Activated naive CD8-positive, alpha-beta T cell treated with anti-CD3 and anti-CD28 coated beads, Interleukin-2, amount 10 ng/mL, durations not matched to agents 7 days and 5 days (primary cell): ENCODE measurements around the gene HDAC4. TPM values are rescaled to one million over a fixed set of nuclear protein-coding genes. Genes with fewer than 3 reads are reported as not detected.
"Not testable (repeated sequence)": the region's sequence is repeated elsewhere in the genome, so short reads cannot be mapped to it uniquely, and the experiment has no call there.

Source experiments
- ATAC-seq: fragments of 150-1000 bp; cut with Tn5 transposase; one replicate; pipeline ENCODE4 v1.10.0; 2021; ENCODE audit warnings: low read depth, moderate library complexity
- POLR2A ChIA-PET: fragments of 350-600 bp; sonication (Branson Sonifier 250); formaldehyde crosslinking; loops from one replicate; lab custom pipeline; 2021; ENCODE audit warnings: antibody characterized with exemption; lab: Charles Lee
- DNase-seq: peaks from one replicate; pipeline ENCODE4 v3.0.0; 2021
- H3K27ac Mint-ChIP-seq: one replicate; pipeline ENCODE4 v1.8.0; 2022; ENCODE audit warnings: mild to moderate bottlenecking, mixed read lengths
- H3K27me3 Mint-ChIP-seq: one replicate; pipeline ENCODE4 v1.8.0; 2022; ENCODE audit warnings: mild to moderate bottlenecking, moderate library complexity, mixed read lengths
- H3K36me3 Mint-ChIP-seq: one replicate; pipeline ENCODE4 v1.8.0; 2021; ENCODE audit warnings: mild to moderate bottlenecking, mixed read lengths
- H3K4me1 Mint-ChIP-seq: one replicate; pipeline ENCODE4 v1.8.0; 2021; ENCODE audit warnings: mixed read lengths
- H3K4me3 Mint-ChIP-seq: one replicate; pipeline ENCODE4 v1.8.0; 2022; ENCODE audit warnings: mild to moderate bottlenecking, moderate library complexity, mixed read lengths
- H3K9me3 Mint-ChIP-seq: one replicate; pipeline ENCODE4 v1.8.0; 2021; ENCODE audit warnings: mixed read lengths
- total RNA-seq, 2 experiments: library from RNA; stranded (reverse); gene quantifications; one replicate each; pipeline ENCODE4 v1.2.3, GENCODE V29; 2021

The HDAC4 gene
- total RNA-seq, 2 experiments from 2014 or later, result 54.0 to 57.4 TPM

GRCh38 chr2:239073745-239074530 lies 326.9 kb downstream of the HDAC4 start:
- ATAC-seq, result no peak
- no peaks in the 10 kb centered on the region for H3K4me1 Mint-ChIP-seq
- H3K4me3 Mint-ChIP-seq, result no peak overlapping the region
- no peak for DNase-seq
- POLR2A ChIA-PET, result no interaction called here
- no peaks in the 10 kb centered on the region for H3K9me3 Mint-ChIP-seq
- no peaks in the 10 kb centered on the region for H3K27me3 Mint-ChIP-seq
- peaks cover 11% of the 10 kb centered on the region for H3K36me3 Mint-ChIP-seq
- no peak overlapping the region for H3K27ac Mint-ChIP-seq

- Mint-ChIP-seq H3K27ac (no peak overlapping the region), H3K27me3 (no peaks in the 10 kb centered on the region), H3K4me1 (no peaks in the 10 kb centered on the region), H3K36me3 (peaks cover 13% of the 10 kb centered on the region), H3K9me3 (no peaks in the 10 kb centered on the region), H3K4me3 (no peak overlapping the region)
- POLR2A ChIA-PET, result no interaction called here
- ATAC-seq (no peak), DNase-seq (no peak)
These were observed 327.6 kb downstream of the HDAC4 start for GRCh38 chr2:239073270-239073669.

GRCh38 chr2:239072786-239073185 lies 328.0 kb downstream of the HDAC4 start:
- DNase-seq, result no peak
- Mint-ChIP-seq H3K4me3 (no peak overlapping the region), H3K9me3 (no peaks in the 10 kb centered on the region), H3K36me3 (peaks cover 14% of the 10 kb centered on the region), H3K27me3 (no peaks in the 10 kb centered on the region), H3K27ac (no peak overlapping the region), H3K4me1 (no peaks in the 10 kb centered on the region)
- no peak for ATAC-seq
- POLR2A ChIA-PET, result interaction anchor here (0.6 kb wide), 1 partner anchor 17 kb away, joined by 3 read pairs; no protein-coding TSS in a partner anchor

- H3K9me3 Mint-ChIP-seq, result no peaks in the 10 kb centered on the region
- peaks cover 14% of the 10 kb centered on the region for H3K36me3 Mint-ChIP-seq
- no peaks in the 10 kb centered on the region for H3K4me1 Mint-ChIP-seq
- POLR2A ChIA-PET, result no interaction called here
- no peak overlapping the region for H3K27ac Mint-ChIP-seq
- DNase-seq (no peak), ATAC-seq (no peak)
- H3K27me3 Mint-ChIP-seq, result no peaks in the 10 kb centered on the region
- no peak overlapping the region for H3K4me3 Mint-ChIP-seq
These were observed 330.4 kb downstream of the HDAC4 start for GRCh38 chr2:239070466-239070865.

- H3K4me3 Mint-ChIP-seq, H3K27me3 Mint-ChIP-seq, DNase-seq, H3K27ac Mint-ChIP-seq, H3K4me1 Mint-ChIP-seq, H3K9me3 Mint-ChIP-seq, POLR2A ChIA-PET: not testable (repeated sequence)
- peaks cover 14% of the 10 kb centered on the region for H3K36me3 Mint-ChIP-seq
- ATAC-seq, result peak; percentile 60
These were observed 331.2 kb downstream of the HDAC4 start for GRCh38 chr2:239069362-239070333.

- no peak overlapping the region for H3K4me3 Mint-ChIP-seq
- no peaks in the 10 kb centered on the region for H3K4me1 Mint-ChIP-seq
- no peak for DNase-seq
- no peak for ATAC-seq
- no peak overlapping the region for H3K27ac Mint-ChIP-seq
- H3K27me3 Mint-ChIP-seq, result no peaks in the 10 kb centered on the region
- H3K9me3 Mint-ChIP-seq, result no peaks in the 10 kb centered on the region
- peaks cover 12% of the 10 kb centered on the region for H3K36me3 Mint-ChIP-seq
- POLR2A ChIA-PET, result no interaction called here
These were observed 332.4 kb downstream of the HDAC4 start for GRCh38 chr2:239068411-239068810.

GRCh38 chr2:239067196-239067865 lies 333.5 kb downstream of the HDAC4 start:
- H3K4me3 Mint-ChIP-seq, result no peak overlapping the region
- no peaks in the 10 kb centered on the region for H3K4me1 Mint-ChIP-seq
- POLR2A ChIA-PET, result no interaction called here
- H3K27ac Mint-ChIP-seq, result no peak overlapping the region
- ATAC-seq, result no peak
- no peaks in the 10 kb centered on the region for H3K27me3 Mint-ChIP-seq
- peaks cover 12% of the 10 kb centered on the region for H3K36me3 Mint-ChIP-seq
- no peak for DNase-seq
- no peaks in the 10 kb centered on the region for H3K9me3 Mint-ChIP-seq

- DNase-seq (no peak), ATAC-seq (no peak)
- Mint-ChIP-seq H3K9me3 (no peaks in the 10 kb centered on the region), H3K4me1 (no peaks in the 10 kb centered on the region), H3K27me3 (no peaks in the 10 kb centered on the region), H3K36me3 (peaks cover 8% of the 10 kb centered on the region), H3K27ac (no peak overlapping the region), H3K4me3 (no peak overlapping the region)
- POLR2A ChIA-PET, result no interaction called here
These were observed 334.2 kb downstream of the HDAC4 start for GRCh38 chr2:239066597-239066996.

GRCh38 chr2:239065962-239066361 lies 334.9 kb downstream of the HDAC4 start:
- no peak for DNase-seq
- H3K27ac Mint-ChIP-seq, result no peak overlapping the region
- peaks cover 10% of the 10 kb centered on the region for H3K36me3 Mint-ChIP-seq
- no peaks in the 10 kb centered on the region for H3K9me3 Mint-ChIP-seq
- POLR2A ChIA-PET, result no interaction called here
- no peaks in the 10 kb centered on the region for H3K4me1 Mint-ChIP-seq
- H3K4me3 Mint-ChIP-seq, result no peak overlapping the region
- no peaks in the 10 kb centered on the region for H3K27me3 Mint-ChIP-seq
- no peak for ATAC-seq

GRCh38 chr2:239065537-239065936 lies 335.3 kb downstream of the HDAC4 start:
- ATAC-seq, result no peak
- H3K9me3 Mint-ChIP-seq, result no peaks in the 10 kb centered on the region
- H3K4me3 Mint-ChIP-seq, result no peak overlapping the region
- H3K27me3 Mint-ChIP-seq, result no peaks in the 10 kb centered on the region
- peaks cover 12% of the 10 kb centered on the region for H3K36me3 Mint-ChIP-seq
- no peak for DNase-seq
- H3K27ac Mint-ChIP-seq, result no peak overlapping the region
- H3K4me1 Mint-ChIP-seq, result no peaks in the 10 kb centered on the region
- POLR2A ChIA-PET, result no interaction called here

- Mint-ChIP-seq H3K27ac (no peak overlapping the region), H3K4me3 (no peak overlapping the region), H3K4me1 (no peaks in the 10 kb centered on the region), H3K27me3 (no peaks in the 10 kb centered on the region), H3K36me3 (peaks cover 12% of the 10 kb centered on the region), H3K9me3 (no peaks in the 10 kb centered on the region)
- ATAC-seq (no peak), DNase-seq (no peak)
- POLR2A ChIA-PET, result no interaction called here
These were observed 335.9 kb downstream of the HDAC4 start for GRCh38 chr2:239064891-239065290.

GRCh38 chr2:239064253-239064652 lies 336.6 kb downstream of the HDAC4 start:
- POLR2A ChIA-PET, result no interaction called here
- Mint-ChIP-seq H3K4me3 (no peak overlapping the region), H3K27me3 (no peaks in the 10 kb centered on the region), H3K36me3 (peaks cover 11% of the 10 kb centered on the region), H3K9me3 (no peaks in the 10 kb centered on the region), H3K4me1 (no peaks in the 10 kb centered on the region), H3K27ac (no peak overlapping the region)
- no peak for DNase-seq
- no peak for ATAC-seq

- ATAC-seq, result no peak
- Mint-ChIP-seq H3K36me3 (peaks cover 9% of the 10 kb centered on the region), H3K4me3 (no peak overlapping the region), H3K9me3 (no peaks in the 10 kb centered on the region), H3K4me1 (no peaks in the 10 kb centered on the region), H3K27me3 (no peaks in the 10 kb centered on the region), H3K27ac (no peak overlapping the region)
- POLR2A ChIA-PET, result no interaction called here
- DNase-seq, result no peak
These were observed 338.1 kb downstream of the HDAC4 start for GRCh38 chr2:239062743-239063142.
